ENCODE results near the gene POPDC3. TPM values are rescaled to one million over a fixed set of nuclear protein-coding genes. Genes with fewer than 3 reads are reported as not detected.

The POPDC3 gene
- total RNA-seq, 1 donor from 2014 or later = 8.2 TPM

- Histone ChIP-seq H2AFZ (replicated peaks) (no peak overlapping the region), H3K4me1 (no peaks in the 10 kb centered on the region), H3K9ac (no peak overlapping the region), H3K4me3 (no peak overlapping the region), H3K4me2 (no peak overlapping the region), H3F3A (ENCODE audit: low read depth) (no peaks in the 10 kb centered on the region), H3K79me2 (ENCODE audit: low read depth) (no peaks in the 10 kb centered on the region), H3K36me3 (no peaks in the 10 kb centered on the region), H3K27ac (no peak overlapping the region), H3K27me3 (no peaks in the 10 kb centered on the region), H4K20me1 (ENCODE audit: low read depth) (no peaks in the 10 kb centered on the region), H3K9me3 (ENCODE audit: low read depth) (no peaks in the 10 kb centered on the region)
- Mint-ChIP-seq H3K4me3 (no peak overlapping the region), H3K4me1 (peaks cover 5% of the 10 kb centered on the region), H3K27ac (no peak overlapping the region), H3K36me3 (no peaks in the 10 kb centered on the region), H3K9me3 (no peaks in the 10 kb centered on the region), H3K27me3 (ENCODE audit: insufficient read depth, low read depth) (no peaks in the 10 kb centered on the region)
- DNase-seq (ENCODE audit: low spot score) = no peak
- TF ChIP-seq EZH2phosphoT487 (IDR thresholded peaks at IDR 0.05) (no peak), EZH2 (IDR thresholded peaks at IDR 0.05) (no peak)
- TF ChIP-seq, protein P1, sequence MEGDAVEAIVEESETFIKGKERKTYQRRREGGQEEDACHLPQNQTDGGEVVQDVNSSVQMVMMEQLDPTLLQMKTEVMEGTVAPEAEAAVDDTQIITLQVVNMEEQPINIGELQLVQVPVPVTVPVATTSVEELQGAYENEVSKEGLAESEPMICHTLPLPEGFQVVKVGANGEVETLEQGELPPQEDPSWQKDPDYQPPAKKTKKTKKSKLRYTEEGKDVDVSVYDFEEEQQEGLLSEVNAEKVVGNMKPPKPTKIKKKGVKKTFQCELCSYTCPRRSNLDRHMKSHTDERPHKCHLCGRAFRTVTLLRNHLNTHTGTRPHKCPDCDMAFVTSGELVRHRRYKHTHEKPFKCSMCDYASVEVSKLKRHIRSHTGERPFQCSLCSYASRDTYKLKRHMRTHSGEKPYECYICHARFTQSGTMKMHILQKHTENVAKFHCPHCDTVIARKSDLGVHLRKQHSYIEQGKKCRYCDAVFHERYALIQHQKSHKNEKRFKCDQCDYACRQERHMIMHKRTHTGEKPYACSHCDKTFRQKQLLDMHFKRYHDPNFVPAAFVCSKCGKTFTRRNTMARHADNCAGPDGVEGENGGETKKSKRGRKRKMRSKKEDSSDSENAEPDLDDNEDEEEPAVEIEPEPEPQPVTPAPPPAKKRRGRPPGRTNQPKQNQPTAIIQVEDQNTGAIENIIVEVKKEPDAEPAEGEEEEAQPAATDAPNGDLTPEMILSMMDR (IDR thresholded peaks at IDR 0.05) = no peak
Observed at GRCh38 chr6:105211831-105212230, 32.0 kb upstream of the POPDC3 start.

GRCh38 chr6:105210932-105211531, 31.2 kb upstream of the POPDC3 start:
- H3K9me3 Mint-ChIP-seq = no peaks in the 10 kb centered on the region
- Histone ChIP-seq H3K4me3 (no peak overlapping the region), H4K20me1 (ENCODE audit: low read depth) (no peaks in the 10 kb centered on the region), H3K79me2 (ENCODE audit: low read depth) (no peaks in the 10 kb centered on the region), H3F3A (ENCODE audit: low read depth) (no peaks in the 10 kb centered on the region), H3K27ac (no peak overlapping the region), H3K4me2 (no peak overlapping the region), H3K4me1 (no peaks in the 10 kb centered on the region), H3K27me3 (no peaks in the 10 kb centered on the region), H3K36me3 (no peaks in the 10 kb centered on the region), H2AFZ (replicated peaks) (no peak overlapping the region), H3K9me3 (ENCODE audit: low read depth) (no peaks in the 10 kb centered on the region), H3K9ac (no peak overlapping the region)
- no peaks in the 10 kb centered on the region for H3K36me3 Mint-ChIP-seq
- peaks cover 5% of the 10 kb centered on the region for H3K4me1 Mint-ChIP-seq
- no peak overlapping the region for H3K4me3 Mint-ChIP-seq
- no peak overlapping the region for H3K27ac Mint-ChIP-seq
- TF ChIP-seq EZH2 (IDR thresholded peaks at IDR 0.05) (no peak), EZH2phosphoT487 (IDR thresholded peaks at IDR 0.05) (no peak)
- TF ChIP-seq, protein P1 (IDR thresholded peaks at IDR 0.05) = no peak
- no peaks in the 10 kb centered on the region for H3K27me3 Mint-ChIP-seq (ENCODE audit: insufficient read depth, low read depth)
- DNase-seq (ENCODE audit: low spot score) = no peak

DNA sequence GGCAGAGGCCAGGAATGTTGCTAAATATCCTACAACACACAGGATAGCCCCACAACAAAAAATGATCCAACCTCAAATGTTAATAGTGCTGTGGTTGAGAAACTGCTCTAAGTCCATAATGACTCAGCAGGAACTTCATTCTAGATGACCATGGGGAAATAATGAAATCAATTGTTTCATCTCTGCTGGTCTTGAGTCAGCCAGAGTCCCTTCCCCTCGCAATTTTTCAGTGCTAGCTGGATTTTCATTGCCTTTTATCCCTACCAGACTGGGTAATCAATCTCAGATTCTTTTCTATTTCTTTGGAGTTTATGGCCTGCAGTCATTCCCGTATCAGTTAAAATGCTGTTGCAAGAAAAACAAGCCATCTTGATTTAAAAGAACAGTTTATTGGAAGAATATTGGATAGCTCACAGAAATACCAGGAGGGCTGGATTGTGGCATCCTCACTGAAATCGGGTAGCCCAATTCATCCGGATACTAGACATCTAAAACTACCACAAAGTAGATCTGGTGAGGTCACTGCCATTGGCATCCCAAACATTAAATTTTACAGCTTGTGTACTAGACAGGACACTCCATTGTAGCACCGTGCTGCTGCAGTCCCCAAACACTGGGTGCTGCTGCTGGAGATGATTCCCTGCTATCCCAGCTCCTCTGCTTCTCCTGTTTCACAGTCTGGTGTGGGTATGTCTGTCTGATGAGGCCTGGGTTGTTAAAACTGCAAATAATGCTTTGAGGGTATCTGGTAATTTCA, 30.3 kb upstream of the POPDC3 start:
- peak overlapping the region; percentile 28 for H2AFZ ChIP-seq (replicated peaks)
- H3K27me3 Mint-ChIP-seq (ENCODE audit: insufficient read depth, low read depth) = no peaks in the 10 kb centered on the region
- H3K79me2 ChIP-seq (ENCODE audit: low read depth) = no peaks in the 10 kb centered on the region
- H3K9ac ChIP-seq = no peak overlapping the region
- TF ChIP-seq EZH2 (IDR thresholded peaks at IDR 0.05) = no peak
- TF ChIP-seq, protein P1 (IDR thresholded peaks at IDR 0.05) = no peak
- no peak for TF ChIP-seq EZH2phosphoT487 (IDR thresholded peaks at IDR 0.05)
- no peaks in the 10 kb centered on the region for H3K36me3 ChIP-seq
- H3K36me3 Mint-ChIP-seq = no peaks in the 10 kb centered on the region
- H3K4me3 Mint-ChIP-seq = no peak overlapping the region
- H3F3A ChIP-seq (ENCODE audit: low read depth) = no peaks in the 10 kb centered on the region
- no peaks in the 10 kb centered on the region for H3K27me3 ChIP-seq
- no peak overlapping the region for H3K4me3 ChIP-seq
- H3K27ac Mint-ChIP-seq = peak overlapping the region; percentile 42
- no peak overlapping the region for H3K4me2 ChIP-seq
- H3K27ac ChIP-seq = no peak overlapping the region
- peaks cover 5% of the 10 kb centered on the region for H3K4me1 Mint-ChIP-seq
- no peaks in the 10 kb centered on the region for H3K9me3 ChIP-seq (ENCODE audit: low read depth)
- H3K9me3 Mint-ChIP-seq = no peaks in the 10 kb centered on the region
- no peak for DNase-seq (ENCODE audit: low spot score)
- no peaks in the 10 kb centered on the region for H4K20me1 ChIP-seq (ENCODE audit: low read depth)
- H3K4me1 ChIP-seq = no peaks in the 10 kb centered on the region

Data from neural progenitor cell (in vitro differentiated cells).